Activated B cell treated with CpG ODN at 0.5 μM for 24 hours (primary cell): ENCODE results near the gene COMTD1. TPM values are rescaled to one million over a fixed set of nuclear protein-coding genes. Genes with fewer than 3 reads are reported as not detected.
A peak's percentile ranks its signal among the peaks of the same experiment; 100 is the strongest.

Source experiments
- ATAC-seq: fragments of 200-7000 bp; cut with Tn5 transposase; one replicate; pipeline ENCODE4 v1.10.0; 2021; ENCODE audit warnings: low read depth, mild to moderate bottlenecking, moderate library complexity
- CTCF ChIA-PET: fragments of 350-600 bp; sonication (Branson Sonifier 250); formaldehyde crosslinking; loops from one replicate; lab custom pipeline; 2021; ENCODE audit warnings: antibody characterized with exemption; lab: Charles Lee
- POLR2A ChIA-PET: fragments of 350-600 bp; sonication (Branson Sonifier 250); formaldehyde crosslinking; loops from one replicate; lab custom pipeline; 2021; ENCODE audit warnings: antibody characterized with exemption; lab: Charles Lee
- DNase-seq: peaks from one replicate; pipeline ENCODE4 v3.0.0; 2022
- H3K27ac Mint-ChIP-seq: one replicate; pipeline ENCODE4 v1.8.0; 2020; ENCODE audit warnings: mixed read lengths
- H3K27me3 Mint-ChIP-seq: one replicate; pipeline ENCODE4 v1.8.0; 2021; ENCODE audit warnings: mixed read lengths
- H3K36me3 Mint-ChIP-seq: one replicate; pipeline ENCODE4 v1.8.0; 2021; ENCODE audit warnings: low read depth, mixed read lengths
- H3K4me1 Mint-ChIP-seq: one replicate; pipeline ENCODE4 v1.8.0; 2021; ENCODE audit warnings: mixed read lengths
- H3K4me3 Mint-ChIP-seq: one replicate; pipeline ENCODE4 v1.8.0; 2020; ENCODE audit warnings: mild to moderate bottlenecking, mixed read lengths
- H3K9me3 Mint-ChIP-seq: one replicate; pipeline ENCODE4 v1.8.0; 2020; ENCODE audit warnings: mixed read lengths
- intact Hi-C: fragments of 100-400 bp; cut with micrococcal nuclease; formaldehyde crosslinking; loops from one replicate; pipeline ENCODE4 v1.15.1; 2024
- total RNA-seq: library from RNA; stranded (reverse); gene quantifications from 2 replicates; pipeline ENCODE4 v1.2.3, GENCODE V29; 2022
- TF ChIP-seq, protein P1 (sequence below): fragments of 200-600 bp; IDR thresholded peaks from one replicate; pipeline ENCODE4 v1.8.0; 2022; ENCODE audit warnings: antibody characterized with exemption, mild to moderate bottlenecking

The COMTD1 gene
- total RNA-seq, 1 donor from 2014 or later, result 15.4 TPM

DNA sequence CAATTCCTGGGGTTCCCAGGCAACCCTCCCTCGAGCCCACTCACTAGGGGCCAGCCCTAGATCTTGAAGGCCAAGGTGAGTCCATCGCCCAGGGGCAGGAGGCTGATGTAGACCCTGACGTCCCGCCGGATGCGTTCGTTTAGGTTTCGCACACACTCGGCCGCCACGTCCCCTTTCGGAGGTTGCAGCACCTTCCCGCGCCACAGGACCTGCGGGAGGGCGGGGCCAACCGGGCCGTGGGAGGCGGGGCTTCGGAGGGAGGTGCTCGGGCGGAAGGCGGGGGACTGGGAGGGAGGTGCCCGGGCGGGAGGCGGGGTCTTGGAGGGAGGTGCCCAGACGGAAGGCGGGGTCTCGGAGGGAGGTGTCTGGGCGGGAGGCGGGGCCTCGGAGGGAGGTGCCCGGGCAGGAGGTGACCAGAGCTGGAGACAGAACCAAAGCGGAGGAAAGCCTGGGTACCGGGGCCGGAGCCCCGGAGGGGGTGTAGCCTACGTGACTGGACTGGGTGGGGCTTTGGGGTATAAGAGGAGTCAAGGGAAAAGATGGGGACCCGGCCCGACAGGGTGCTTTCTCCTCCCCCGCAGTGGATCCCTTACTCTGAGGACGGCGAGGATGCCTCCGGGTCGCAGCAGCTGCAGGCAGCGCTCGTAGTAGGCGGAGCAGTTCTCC lies 1.6 kb downstream of the COMTD1 start:
- intact Hi-C loops, result loop anchor here (1.0 to 10.0 kb wide), 9 partner anchors 24 to 1982 kb away; partner anchors contain the start of genes ADK, KAT6B, MRPS16 and MYOZ1
- ATAC-seq (peak; percentile 83), DNase-seq (peak; percentile 98)
- ChIA-PET POLR2A (interaction anchor here (0.6 to 5.5 kb wide), 6 partner anchors 21 to 1740 kb away, joined by 3 to 60 read pairs (median 6); partner anchors contain the start of genes SAMD8 and VDAC2), CTCF (interaction anchor here (1.0 to 4.8 kb wide), 4 partner anchors 24 to 990 kb away, joined by 3 to 32 read pairs (median 18); partner anchors contain the start of gene VDAC2)
- peaks cover 21% of the 10 kb centered on the region for H3K4me1 Mint-ChIP-seq
- peak overlapping the region; percentile 80 for H3K27ac Mint-ChIP-seq
- H3K9me3 Mint-ChIP-seq, result no peaks in the 10 kb centered on the region
- TF ChIP-seq, protein P1, sequence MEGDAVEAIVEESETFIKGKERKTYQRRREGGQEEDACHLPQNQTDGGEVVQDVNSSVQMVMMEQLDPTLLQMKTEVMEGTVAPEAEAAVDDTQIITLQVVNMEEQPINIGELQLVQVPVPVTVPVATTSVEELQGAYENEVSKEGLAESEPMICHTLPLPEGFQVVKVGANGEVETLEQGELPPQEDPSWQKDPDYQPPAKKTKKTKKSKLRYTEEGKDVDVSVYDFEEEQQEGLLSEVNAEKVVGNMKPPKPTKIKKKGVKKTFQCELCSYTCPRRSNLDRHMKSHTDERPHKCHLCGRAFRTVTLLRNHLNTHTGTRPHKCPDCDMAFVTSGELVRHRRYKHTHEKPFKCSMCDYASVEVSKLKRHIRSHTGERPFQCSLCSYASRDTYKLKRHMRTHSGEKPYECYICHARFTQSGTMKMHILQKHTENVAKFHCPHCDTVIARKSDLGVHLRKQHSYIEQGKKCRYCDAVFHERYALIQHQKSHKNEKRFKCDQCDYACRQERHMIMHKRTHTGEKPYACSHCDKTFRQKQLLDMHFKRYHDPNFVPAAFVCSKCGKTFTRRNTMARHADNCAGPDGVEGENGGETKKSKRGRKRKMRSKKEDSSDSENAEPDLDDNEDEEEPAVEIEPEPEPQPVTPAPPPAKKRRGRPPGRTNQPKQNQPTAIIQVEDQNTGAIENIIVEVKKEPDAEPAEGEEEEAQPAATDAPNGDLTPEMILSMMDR, result no peak
- peaks cover 32% of the 10 kb centered on the region for H3K36me3 Mint-ChIP-seq
- H3K27me3 Mint-ChIP-seq, result no peaks in the 10 kb centered on the region
- peak overlapping the region; percentile 85 for H3K4me3 Mint-ChIP-seq

GRCh38 chr10:75233444-75234016 lies 2.2 kb downstream of the COMTD1 start:
- Mint-ChIP-seq H3K27ac (peak overlapping the region; percentile 80), H3K4me3 (peak overlapping the region; percentile 85), H3K4me1 (peaks cover 26% of the 10 kb centered on the region), H3K27me3 (no peaks in the 10 kb centered on the region), H3K9me3 (no peaks in the 10 kb centered on the region), H3K36me3 (peaks cover 38% of the 10 kb centered on the region)
- CTCF ChIA-PET, result interaction anchor here (1.0 to 4.8 kb wide), 3 partner anchors 46 to 989 kb away, joined by 3 to 32 read pairs (median 20); no protein-coding TSS in a partner anchor
- DNase-seq, result no peak
- intact Hi-C loops, result loop anchor here (1.0 to 10.0 kb wide), 9 partner anchors 23 to 1981 kb away; partner anchors contain the start of genes ADK, KAT6B, MRPS16 and MYOZ1
- no peak for ATAC-seq
- TF ChIP-seq, protein P1, result no peak
- POLR2A ChIA-PET, result interaction anchor here (0.6 to 5.5 kb wide), 4 partner anchors 23 to 719 kb away, joined by 3 to 60 read pairs (median 3); partner anchors contain the start of gene VDAC2

DNA sequence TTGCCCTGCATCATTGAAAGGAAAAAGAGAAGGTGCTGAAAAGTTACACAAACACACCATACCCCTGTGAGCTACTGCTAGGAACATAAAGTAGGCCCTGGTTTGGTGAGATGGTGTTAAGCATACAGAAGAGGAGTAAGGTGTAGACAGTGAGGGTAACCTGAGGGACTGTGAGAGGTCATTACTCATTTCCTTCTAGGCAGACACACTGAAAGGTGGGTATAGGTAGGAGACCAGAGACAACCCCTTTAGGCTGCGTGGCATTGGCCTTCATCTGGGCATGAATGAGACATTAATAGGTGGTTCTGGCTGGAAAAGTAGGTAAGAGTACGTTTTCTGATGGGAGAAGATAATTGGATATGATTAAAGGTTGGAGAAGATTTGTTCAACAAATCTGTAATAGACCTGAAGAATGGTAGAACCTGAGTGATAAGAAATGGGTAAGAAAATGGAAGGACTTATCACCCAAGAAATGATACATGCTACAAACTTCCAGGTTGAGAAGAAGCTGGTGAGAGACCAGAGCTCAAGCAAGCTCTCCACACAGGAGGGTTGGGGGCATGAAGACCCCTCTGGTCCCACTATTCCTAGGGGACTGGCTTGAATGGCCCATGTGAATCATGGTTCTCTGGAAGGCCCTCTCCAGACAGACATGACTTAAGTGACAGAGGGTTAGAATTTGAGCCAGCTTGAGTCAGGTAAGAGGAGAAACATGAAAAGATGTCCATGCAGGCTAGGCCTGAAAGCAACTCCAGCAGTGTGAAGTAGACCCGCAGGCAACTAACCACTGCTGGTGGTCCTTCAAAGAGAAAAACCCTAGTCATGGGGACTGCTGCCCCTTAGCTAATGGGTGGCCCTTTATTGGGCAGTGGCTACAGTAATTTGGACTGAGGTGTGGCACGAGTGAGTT lies 3.8 kb downstream of the COMTD1 start:
- intact Hi-C loops, result loop anchor here (5.0 to 10.0 kb wide), 5 partner anchors 807 to 1980 kb away; partner anchors contain the start of genes MRPS16, MYOZ1 and VCL
- DNase-seq (no peak), ATAC-seq (no peak)
- peak overlapping the region; percentile 24 for H3K4me3 Mint-ChIP-seq
- no peaks in the 10 kb centered on the region for H3K9me3 Mint-ChIP-seq
- ChIA-PET CTCF (interaction anchor here (1.5 kb wide), 1 partner anchor 16 kb away, joined by 4 read pairs; no protein-coding TSS in a partner anchor), POLR2A (interaction anchor here (2.9 kb wide), 1 partner anchor 21 kb away, joined by 26 read pairs; the partner anchor contains the start of gene VDAC2)
- TF ChIP-seq, protein P1, result no peak
- H3K36me3 Mint-ChIP-seq, result peaks cover 45% of the 10 kb centered on the region
- no peaks in the 10 kb centered on the region for H3K27me3 Mint-ChIP-seq
- H3K27ac Mint-ChIP-seq, result no peak overlapping the region
- peaks cover 26% of the 10 kb centered on the region for H3K4me1 Mint-ChIP-seq

GRCh38 chr10:75230600-75231038 lies 5.1 kb downstream of the COMTD1 start:
- H3K4me3 Mint-ChIP-seq, result no peak overlapping the region
- ATAC-seq (peak; percentile 29), DNase-seq (peak; percentile 76)
- TF ChIP-seq, protein P1, result peak; percentile 93
- no peaks in the 10 kb centered on the region for H3K9me3 Mint-ChIP-seq
- POLR2A ChIA-PET, result interaction anchor here (1.1 to 2.9 kb wide), 3 partner anchors 20 to 1080 kb away, joined by 3 to 26 read pairs (median 8); partner anchors contain the start of genes ADK, AP3M1 and VDAC2
- intact Hi-C loops, result loop anchor here (1.0 to 10.0 kb wide), 7 partner anchors 20 to 1978 kb away; partner anchors contain the start of genes MRPS16, MYOZ1, VCL and VDAC2
- CTCF ChIA-PET, result interaction anchor here (1.0 to 3.8 kb wide), 8 partner anchors 13 to 119 kb away, joined by 4 to 20 read pairs (median 5); partner anchors contain the start of genes SAMD8 and VDAC2
- peaks cover 35% of the 10 kb centered on the region for H3K4me1 Mint-ChIP-seq
- H3K36me3 Mint-ChIP-seq, result peaks cover 56% of the 10 kb centered on the region
- no peaks in the 10 kb centered on the region for H3K27me3 Mint-ChIP-seq
- H3K27ac Mint-ChIP-seq, result peak overlapping the region; percentile 86
